ENCODE measurements around the gene KRTAP21-2.
"Not testable (repeated sequence)": the region's sequence is repeated elsewhere in the genome, so short reads cannot be mapped to it uniquely, and the experiment has no call there.

KRTAP21-2 gene

GRCh38 chr21:30747159-30747558 lies at the start of gene KRTAP21-2:
TSS of gene KRTAP21-2 (minus strand) at chr21:30747259. CDS start at chr21:30747202, 57 bp downstream.
- DNase-seq, result no peak

GRCh38 chr21:30793581-30794314 lies 46.7 kb upstream of the KRTAP21-2 start:
- no peak for DNase-seq

- no peak for DNase-seq
Measured at GRCh38 chr21:30779249-30779648, 32.2 kb upstream of the KRTAP21-2 start.

- DNase-seq, result no peak
Measured at GRCh38 chr21:30769724-30770431, 22.8 kb upstream of the KRTAP21-2 start.

GRCh38 chr21:30760776-30761175 lies 13.7 kb upstream of the KRTAP21-2 start:
- DNase-seq, result no peak

GRCh38 chr21:30758306-30758705 lies 11.2 kb upstream of the KRTAP21-2 start:
- DNase-seq, result no peak

GRCh38 chr21:30755328-30755727 lies 8.3 kb upstream of the KRTAP21-2 start, which contains the start of gene KRTAP21-1:
TSS of gene KRTAP21-1 (minus strand) at chr21:30755428. CDS start at chr21:30755378, 50 bp downstream.
- not testable (repeated sequence) for DNase-seq

- DNase-seq, result no peak
Measured at GRCh38 chr21:30740462-30740861, 6.6 kb downstream of the KRTAP21-2 start.

GRCh38 chr21:30733026-30733425 lies 14.0 kb downstream of the KRTAP21-2 start:
- no peak for DNase-seq

- DNase-seq, result no peak
Measured at GRCh38 chr21:30726726-30727125, 20.3 kb downstream of the KRTAP21-2 start.

- no peak for DNase-seq
Measured at GRCh38 chr21:30719401-30719800, 27.7 kb downstream of the KRTAP21-2 start.

- DNase-seq, result no peak
Measured at GRCh38 chr21:30718239-30718909, 28.7 kb downstream of the KRTAP21-2 start, which contains the start of gene KRTAP21-3. TSS of gene KRTAP21-3 (minus strand) at chr21:30718777. CDS start at chr21:30718759, 18 bp downstream.

- no peak for DNase-seq
Measured at GRCh38 chr21:30717105-30717504, 30.0 kb downstream of the KRTAP21-2 start.

- no peak for DNase-seq
Measured at GRCh38 chr21:30714946-30715345, 32.1 kb downstream of the KRTAP21-2 start.

GRCh38 chr21:30714456-30714855 lies 32.6 kb downstream of the KRTAP21-2 start:
- DNase-seq, result no peak

- no peak for DNase-seq
Measured at GRCh38 chr21:30713766-30714165, 33.3 kb downstream of the KRTAP21-2 start.

- no peak for DNase-seq
Measured at GRCh38 chr21:30710499-30710898, 36.6 kb downstream of the KRTAP21-2 start.

- no peak for DNase-seq
Measured at GRCh38 chr21:30707409-30707808, 39.6 kb downstream of the KRTAP21-2 start.

Measured in NCI-H187 (cell line).